DND-41 (cell line): ENCODE results near the gene PHLDB3.

Experiments used
- CTCF ChIP-seq: IDR thresholded peaks from 2 replicates; pipeline ENCODE4 v1.5.1; 2012; ENCODE audit warnings: borderline replicate concordance, low read length, moderate library complexity, mild to moderate bottlenecking; ENCODE audit not compliant: poor library complexity, severe bottlenecking; ENCODE audit errors: extremely low read depth
- EZH2 ChIP-seq: IDR thresholded peaks from 3 replicates; pipeline ENCODE4 v1.6.1; 2012; ENCODE audit warnings: borderline replicate concordance, low read depth, mild to moderate bottlenecking, moderate library complexity, low read length, inconsistent platforms; ENCODE audit not compliant: severe bottlenecking

DNA sequence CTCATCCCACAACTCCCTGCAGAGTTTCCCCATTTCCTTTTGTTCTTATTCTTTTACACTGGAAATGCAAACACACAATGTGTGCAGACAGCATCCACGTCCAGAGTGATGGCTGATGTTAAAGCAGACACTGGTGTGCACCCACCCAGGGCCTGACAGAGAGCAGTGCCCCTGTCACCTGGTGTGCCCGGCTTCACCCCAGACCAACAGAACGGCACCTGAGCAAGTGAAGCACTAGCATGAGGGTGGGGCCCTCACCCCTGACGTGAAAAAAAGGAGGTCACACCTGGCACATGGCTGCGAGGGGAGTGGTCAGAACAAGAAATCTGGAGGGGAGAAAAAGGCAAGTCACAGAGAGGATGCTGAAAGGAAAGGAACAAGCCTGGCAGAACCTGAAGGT, 40.7 kb upstream of the PHLDB3 start:
- no peak for TF ChIP-seq CTCF
- TF ChIP-seq EZH2, result no peak
